ENCODE measurements around the gene SEMA4C. TPM values are rescaled to one million over a fixed set of nuclear protein-coding genes. Genes with fewer than 3 reads are reported as not detected.
A peak's percentile ranks its signal among the peaks of the same experiment; 100 is the strongest.

The SEMA4C gene
- total and polyA plus RNA-seq, 8 donors, result 6.7 to 21.8 (median 10.0) TPM

GRCh38 chr2:96860065-96861029 lies 9.5 kb downstream of the SEMA4C start:
- WGBS, 2 donors, result 81 to 85% methylated on average over 35 to 38 of the region's 38 CpGs
- Histone ChIP-seq H3K27me3 (no peaks in the 10 kb centered on the region), H3K9me3 (no peaks in the 10 kb centered on the region), H3K36me3 (peaks cover 6 to 30% (median 19%) of the 10 kb centered on the region in 3 donors), H3K27ac (no peak overlapping the region), H3K4me1 (peaks cover 0 to 5% (median 0%) of the 10 kb centered on the region in 3 donors), H3K4me3 (no peak overlapping the region)
- no peak for FAIRE-seq
- intact Hi-C loops (cut with DNase I), result loop anchor here in 2 of 3 donors (5.0 kb wide), 1 partner anchor 87 kb away; no protein-coding TSS in a partner anchor
- peak in 1 of 6 donors; percentile 58 for DNase-seq
- TF ChIP-seq CTCF (IDR thresholded peaks at IDR 0.05), result no peak
- ATAC-seq, result no peak

- Histone ChIP-seq H3K27ac (no peak overlapping the region), H3K9me3 (no peaks in the 10 kb centered on the region), H3K27me3 (no peaks in the 10 kb centered on the region), H3K4me1 (peaks cover 0 to 5% (median 0%) of the 10 kb centered on the region in 3 donors), H3K4me3 (no peak overlapping the region), H3K36me3 (peaks cover 6 to 25% (median 15%) of the 10 kb centered on the region in 3 donors)
- no peak for ATAC-seq
- WGBS, 2 donors, result 50 to 55% methylated on average over 4 of the region's 4 CpGs
- no peak for TF ChIP-seq CTCF (IDR thresholded peaks at IDR 0.05)
- intact Hi-C loops (cut with DNase I), result loop anchor here in 2 of 3 donors (5.0 kb wide), 1 partner anchor 88 kb away; no protein-coding TSS in a partner anchor
- no peak for DNase-seq
- no peak for FAIRE-seq
These were observed 10.2 kb downstream of the SEMA4C start for GRCh38 chr2:96859681-96860064.

GRCh38 chr2:96859099-96859649 lies 10.7 kb downstream of the SEMA4C start:
- no peaks in the 10 kb centered on the region for H3K9me3 ChIP-seq
- ATAC-seq (no peak), FAIRE-seq (no peak), DNase-seq (peak in 4 of 6 donors; percentile 46 to 79 (median 68))
- intact Hi-C loops (cut with DNase I), result no loop called here
- 73 to 75% methylated on average over 11 of the region's 11 CpGs for WGBS, 2 donors
- peaks cover 4 to 20% (median 10%) of the 10 kb centered on the region in 3 donors for H3K36me3 ChIP-seq
- no peak for TF ChIP-seq CTCF (IDR thresholded peaks at IDR 0.05)
- H3K27me3 ChIP-seq, result no peaks in the 10 kb centered on the region
- peaks cover 0 to 5% (median 0%) of the 10 kb centered on the region in 3 donors for H3K4me1 ChIP-seq
- no peak overlapping the region for H3K27ac ChIP-seq
- no peak overlapping the region for H3K4me3 ChIP-seq

GRCh38 chr2:96857667-96858372 lies 12.1 kb downstream of the SEMA4C start, which contains the start of gene ANKRD39:
Gene ANKRD39, minus strand, starts transcription at chr2:96858016. Its CDS starts 29 bp downstream, at chr2:96857987.
- ATAC-seq (peak; percentile 92 to 97 (median 95)), DNase-seq (peak; percentile 97 to 99 (median 98)), FAIRE-seq (no peak)
- no peaks in the 10 kb centered on the region for H3K9me3 ChIP-seq
- peaks cover 0 to 17% (median 5%) of the 10 kb centered on the region in 3 donors for H3K36me3 ChIP-seq
- peak within 1 kb of the TSS; percentile 28 to 79 (median 54) for H3K27ac ChIP-seq
- peak within 1 kb of the TSS; percentile 62 to 99 (median 72) for H3K4me3 ChIP-seq
- H3K4me1 ChIP-seq, result peaks cover 0 to 5% (median 0%) of the 10 kb centered on the region in 3 donors
- no peaks in the 10 kb centered on the region for H3K27me3 ChIP-seq
- TF ChIP-seq CTCF (IDR thresholded peaks at IDR 0.05), result peak; percentile 58 to 80 (median 68)
- WGBS, 2 donors, result 0% methylated on average over 52 to 81 of the region's 81 CpGs
- intact Hi-C loops (cut with DNase I), result no loop called here
